ENCODE data around the gene JUND. TPM values are rescaled to one million over a fixed set of nuclear protein-coding genes. Genes with fewer than 3 reads are reported as not detected.
A peak's percentile ranks its signal among the peaks of the same experiment; 100 is the strongest.

JUND gene
- total and polyA plus RNA-seq, 4 donors = 12.8 to 103 (median 41.8) TPM

GRCh38 chr19:18279266-18279515, 2.2 kb downstream of the JUND start:
- TF ChIP-seq ATF3 (IDR thresholded peaks at IDR 0.05) (no peak), REST (IDR thresholded peaks at IDR 0.05) (no peak), HNF4A (conservative IDR thresholded peaks at IDR 0.05) (no peak), SP1 (IDR thresholded peaks at IDR 0.05) (no peak), GABPA (IDR thresholded peaks at IDR 0.05 in 1 of 2, conservative IDR thresholded peaks at IDR 0.05 in 1 of 2) (no peak), FOXA2 (IDR thresholded peaks at IDR 0.05) (no peak), RAD21 (IDR thresholded peaks at IDR 0.05) (no peak), RXRA (IDR thresholded peaks at IDR 0.05) (no peak), NR2F2 (IDR thresholded peaks at IDR 0.05) (no peak), HNF4G (IDR thresholded peaks at IDR 0.05) (no peak), TAF1 (conservative IDR thresholded peaks at IDR 0.05) (no peak), YY1 (IDR thresholded peaks at IDR 0.05) (no peak)
- TF ChIP-seq, protein P1, sequence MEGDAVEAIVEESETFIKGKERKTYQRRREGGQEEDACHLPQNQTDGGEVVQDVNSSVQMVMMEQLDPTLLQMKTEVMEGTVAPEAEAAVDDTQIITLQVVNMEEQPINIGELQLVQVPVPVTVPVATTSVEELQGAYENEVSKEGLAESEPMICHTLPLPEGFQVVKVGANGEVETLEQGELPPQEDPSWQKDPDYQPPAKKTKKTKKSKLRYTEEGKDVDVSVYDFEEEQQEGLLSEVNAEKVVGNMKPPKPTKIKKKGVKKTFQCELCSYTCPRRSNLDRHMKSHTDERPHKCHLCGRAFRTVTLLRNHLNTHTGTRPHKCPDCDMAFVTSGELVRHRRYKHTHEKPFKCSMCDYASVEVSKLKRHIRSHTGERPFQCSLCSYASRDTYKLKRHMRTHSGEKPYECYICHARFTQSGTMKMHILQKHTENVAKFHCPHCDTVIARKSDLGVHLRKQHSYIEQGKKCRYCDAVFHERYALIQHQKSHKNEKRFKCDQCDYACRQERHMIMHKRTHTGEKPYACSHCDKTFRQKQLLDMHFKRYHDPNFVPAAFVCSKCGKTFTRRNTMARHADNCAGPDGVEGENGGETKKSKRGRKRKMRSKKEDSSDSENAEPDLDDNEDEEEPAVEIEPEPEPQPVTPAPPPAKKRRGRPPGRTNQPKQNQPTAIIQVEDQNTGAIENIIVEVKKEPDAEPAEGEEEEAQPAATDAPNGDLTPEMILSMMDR (IDR thresholded peaks at IDR 0.05; ENCODE audit: low read depth, low read length, missing input control) = no peak
- whole genome bisulfite sequencing = under 1% methylated on average over 5 of the region's 5 CpGs
- H3K36me3 ChIP-seq (ENCODE audit: control insufficient read depth in 4 of 4, insufficient read depth in 3 of 4, low read depth in 1 of 4, low read length in 3 of 4) = peaks cover 0 to 4% (median 1%) of the 10 kb centered on the region in 4 donors
- H3K27me3 ChIP-seq (ENCODE audit: control insufficient read depth in 4 of 4, insufficient read depth in 4 of 4, low read length in 3 of 4) = no peaks in the 10 kb centered on the region
- H3K9ac ChIP-seq (ENCODE audit: low read depth in 1 of 2, low read length in 2 of 2) = peak overlapping the region; percentile 97 to 100
- peaks cover 9 to 48% (median 40%) of the 10 kb centered on the region in 4 donors for H3K4me1 ChIP-seq (ENCODE audit: control insufficient read depth in 4 of 4, insufficient read depth in 4 of 4, low read length in 3 of 4)
- H3K9me3 ChIP-seq (ENCODE audit: control insufficient read depth in 4 of 4, low read length in 3 of 4) = no peaks in the 10 kb centered on the region
- peak overlapping the region; percentile 78 to 90 (median 84) for H3K4me3 ChIP-seq (ENCODE audit: low read depth in 1 of 3, low read length in 3 of 3)
- peak overlapping the region; percentile 100 for H3K27ac ChIP-seq (ENCODE audit: low read depth in 1 of 2, low read length in 2 of 2)
- DNase-seq (ENCODE audit: low spot score) = no peak

DNA sequence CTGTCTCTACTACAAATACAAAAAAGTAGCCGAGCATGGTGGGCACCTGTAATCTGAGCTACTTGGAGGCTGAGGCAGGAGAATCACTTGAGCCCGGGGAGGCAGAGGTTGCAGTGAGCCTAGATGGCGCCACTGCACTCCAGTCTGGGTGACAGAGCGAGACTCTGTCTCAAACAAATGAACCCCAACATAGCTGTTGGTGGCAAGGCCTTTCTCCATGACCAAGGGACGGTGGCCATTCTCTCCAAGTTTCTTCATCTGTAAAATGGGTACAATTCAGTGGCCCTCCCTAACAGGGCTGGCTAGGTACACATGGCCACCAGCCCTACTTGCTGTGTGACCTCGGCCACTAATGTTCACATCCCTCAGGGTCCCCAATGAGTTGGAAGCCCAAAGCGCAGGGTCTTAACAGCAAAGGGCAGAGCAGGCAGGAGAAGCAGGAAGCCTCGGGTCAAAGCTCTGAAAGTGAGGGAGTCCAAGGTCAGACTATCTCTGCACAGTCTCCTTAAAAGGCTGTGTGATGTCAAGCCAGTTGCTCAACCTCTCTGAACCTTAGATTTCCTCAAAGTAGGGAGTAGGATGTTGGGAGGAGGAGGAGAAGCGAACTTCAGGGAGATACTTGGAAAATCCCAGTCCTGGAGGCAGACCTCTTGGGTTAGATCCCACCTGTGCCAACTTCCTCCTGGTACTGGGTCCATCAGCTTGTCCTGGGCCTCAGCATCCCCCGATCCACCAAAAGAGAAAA, 2.7 kb downstream of the JUND start:
- WGBS = 71% methylated on average over 10 of the region's 10 CpGs
- Histone ChIP-seq H3K4me1 (ENCODE audit: control insufficient read depth in 4 of 4, insufficient read depth in 4 of 4, low read length in 3 of 4) (peaks cover 9 to 48% (median 40%) of the 10 kb centered on the region in 4 donors), H3K9me3 (ENCODE audit: control insufficient read depth in 4 of 4, low read length in 3 of 4) (no peaks in the 10 kb centered on the region), H3K36me3 (ENCODE audit: control insufficient read depth in 4 of 4, insufficient read depth in 3 of 4, low read depth in 1 of 4, low read length in 3 of 4) (peaks cover 0 to 4% (median 1%) of the 10 kb centered on the region in 4 donors), H3K9ac (ENCODE audit: low read depth in 1 of 2, low read length in 2 of 2) (peak overlapping the region; percentile 97 to 100), H3K27ac (ENCODE audit: low read depth in 1 of 2, low read length in 2 of 2) (peak overlapping the region; percentile 100), H3K27me3 (ENCODE audit: control insufficient read depth in 4 of 4, insufficient read depth in 4 of 4, low read length in 3 of 4) (no peaks in the 10 kb centered on the region), H3K4me3 (ENCODE audit: low read depth in 1 of 3, low read length in 3 of 3) (peak overlapping the region; percentile 78 to 90 (median 84))
- DNase-seq (ENCODE audit: low spot score) = no peak
- TF ChIP-seq GABPA (IDR thresholded peaks at IDR 0.05 in 1 of 2, conservative IDR thresholded peaks at IDR 0.05 in 1 of 2) = no peak
- TF ChIP-seq, protein P2, sequence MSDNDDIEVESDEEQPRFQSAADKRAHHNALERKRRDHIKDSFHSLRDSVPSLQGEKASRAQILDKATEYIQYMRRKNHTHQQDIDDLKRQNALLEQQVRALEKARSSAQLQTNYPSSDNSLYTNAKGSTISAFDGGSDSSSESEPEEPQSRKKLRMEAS (IDR thresholded peaks at IDR 0.05) = no peak
- TF ChIP-seq HNF4G (IDR thresholded peaks at IDR 0.05) = peak; percentile 10
- TF ChIP-seq, protein P1 (IDR thresholded peaks at IDR 0.05; ENCODE audit: low read depth, low read length, missing input control) = no peak
- no peak for TF ChIP-seq REST (IDR thresholded peaks at IDR 0.05)
- no peak for TF ChIP-seq SP1 (IDR thresholded peaks at IDR 0.05)
- TF ChIP-seq EGR1 (IDR thresholded peaks at IDR 0.05; ENCODE audit: low read depth in 2 of 2) = no peak
- no peak for TF ChIP-seq FOXA1 (IDR thresholded peaks at IDR 0.05)
- no peak for TF ChIP-seq FOXA2 (IDR thresholded peaks at IDR 0.05)
- no peak for TF ChIP-seq TAF1 (conservative IDR thresholded peaks at IDR 0.05)
- TF ChIP-seq, protein P3, sequence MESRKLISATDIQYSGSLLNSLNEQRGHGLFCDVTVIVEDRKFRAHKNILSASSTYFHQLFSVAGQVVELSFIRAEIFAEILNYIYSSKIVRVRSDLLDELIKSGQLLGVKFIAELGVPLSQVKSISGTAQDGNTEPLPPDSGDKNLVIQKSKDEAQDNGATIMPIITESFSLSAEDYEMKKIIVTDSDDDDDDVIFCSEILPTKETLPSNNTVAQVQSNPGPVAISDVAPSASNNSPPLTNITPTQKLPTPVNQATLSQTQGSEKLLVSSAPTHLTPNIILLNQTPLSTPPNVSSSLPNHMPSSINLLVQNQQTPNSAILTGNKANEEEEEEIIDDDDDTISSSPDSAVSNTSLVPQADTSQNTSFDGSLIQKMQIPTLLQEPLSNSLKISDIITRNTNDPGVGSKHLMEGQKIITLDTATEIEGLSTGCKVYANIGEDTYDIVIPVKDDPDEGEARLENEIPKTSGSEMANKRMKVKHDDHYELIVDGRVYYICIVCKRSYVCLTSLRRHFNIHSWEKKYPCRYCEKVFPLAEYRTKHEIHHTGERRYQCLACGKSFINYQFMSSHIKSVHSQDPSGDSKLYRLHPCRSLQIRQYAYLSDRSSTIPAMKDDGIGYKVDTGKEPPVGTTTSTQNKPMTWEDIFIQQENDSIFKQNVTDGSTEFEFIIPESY (IDR thresholded peaks at IDR 0.05) = no peak
- TF ChIP-seq NR2F2 (IDR thresholded peaks at IDR 0.05) = no peak
